DMS153 (cell line): ENCODE results near the gene UBE2E1.
A peak's percentile ranks its signal among the peaks of the same experiment; 100 is the strongest.

Experiments
- DNase-seq: peaks from one replicate; lab custom pipeline; 2025; lab: John Stamatoyannopoulos, UW

Gene UBE2E1

DNA sequence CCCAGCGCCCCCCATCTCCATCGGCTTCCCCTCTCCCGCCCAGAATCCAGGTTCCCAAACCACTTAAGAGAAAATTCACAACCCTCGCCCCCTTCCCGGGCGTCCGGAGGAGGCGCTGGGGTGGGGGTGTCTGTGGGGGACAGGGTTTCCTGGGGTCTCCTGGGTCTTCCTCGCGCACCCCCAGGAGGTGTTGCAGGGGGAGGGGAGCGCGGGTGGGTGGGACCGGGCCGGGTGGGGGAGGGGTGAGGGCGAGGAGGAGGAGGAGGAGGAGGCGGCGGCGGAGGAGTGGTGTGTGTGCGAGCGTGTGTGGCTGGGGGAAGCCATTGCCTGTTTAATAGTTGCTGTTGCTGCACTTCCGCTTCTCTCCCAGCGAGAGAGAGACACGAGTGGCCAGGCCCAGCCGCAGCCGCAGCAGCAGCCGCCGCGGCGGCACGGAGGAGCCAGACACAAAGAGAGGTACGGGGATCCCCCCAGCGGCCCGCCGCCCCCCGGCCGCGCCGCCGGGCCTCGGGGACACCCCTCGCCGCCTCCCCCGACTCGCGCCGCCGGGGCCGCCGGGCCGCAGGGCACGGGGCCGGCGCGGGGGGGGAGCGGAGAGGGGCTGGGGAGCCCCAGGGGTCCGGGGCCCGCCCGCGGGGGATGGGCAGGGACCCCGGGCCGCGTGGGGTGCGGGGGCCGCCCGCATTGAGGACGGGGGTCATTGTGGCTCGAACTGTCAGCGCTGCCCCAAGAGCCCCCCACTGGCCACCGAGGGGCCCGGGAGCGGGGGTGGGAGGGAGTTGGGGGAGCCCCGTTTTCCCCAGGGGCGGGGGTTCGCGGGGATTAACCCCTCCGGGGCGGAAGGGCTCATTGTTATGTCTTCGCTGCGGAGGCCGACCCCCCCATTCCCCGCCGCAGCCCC lies at the start of gene UBE2E1:
TSS of gene UBE2E1 (plus strand) at position 323 of the 901 bp plus-strand sequence. CDS start 1,315 bp downstream, outside the sequence.
- peak; percentile 11 for DNase-seq

DNA sequence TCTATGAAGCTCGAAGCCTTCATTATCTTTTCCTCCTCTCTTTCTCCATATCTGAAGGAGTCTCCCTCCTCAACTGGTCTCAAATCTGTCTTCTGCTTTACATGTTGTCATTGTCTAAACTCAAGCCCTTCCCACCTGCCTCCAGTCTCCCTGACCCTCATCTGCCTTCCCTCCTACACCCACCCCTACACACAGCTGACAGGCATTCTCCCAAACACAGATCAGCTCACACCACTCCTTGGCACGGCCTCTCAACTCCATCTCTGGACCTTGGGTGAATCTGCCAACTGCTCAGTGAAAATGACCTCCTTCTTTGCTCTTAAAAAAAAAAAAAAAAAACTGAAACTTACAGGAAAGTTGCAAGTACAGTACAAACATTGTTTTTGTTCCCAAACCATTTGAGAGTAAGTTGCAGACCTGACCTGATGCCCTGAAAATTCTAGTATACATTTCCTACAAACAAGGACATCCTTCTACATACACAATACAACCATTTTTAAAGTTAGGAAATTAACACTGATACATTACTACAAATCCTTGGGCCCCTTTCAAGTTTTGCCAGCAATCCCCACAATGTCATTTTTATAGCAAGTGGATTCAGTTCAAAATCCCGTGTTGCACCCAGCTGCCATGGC lies 49.4 kb upstream of the UBE2E1 start:
- no peak for DNase-seq

DNA sequence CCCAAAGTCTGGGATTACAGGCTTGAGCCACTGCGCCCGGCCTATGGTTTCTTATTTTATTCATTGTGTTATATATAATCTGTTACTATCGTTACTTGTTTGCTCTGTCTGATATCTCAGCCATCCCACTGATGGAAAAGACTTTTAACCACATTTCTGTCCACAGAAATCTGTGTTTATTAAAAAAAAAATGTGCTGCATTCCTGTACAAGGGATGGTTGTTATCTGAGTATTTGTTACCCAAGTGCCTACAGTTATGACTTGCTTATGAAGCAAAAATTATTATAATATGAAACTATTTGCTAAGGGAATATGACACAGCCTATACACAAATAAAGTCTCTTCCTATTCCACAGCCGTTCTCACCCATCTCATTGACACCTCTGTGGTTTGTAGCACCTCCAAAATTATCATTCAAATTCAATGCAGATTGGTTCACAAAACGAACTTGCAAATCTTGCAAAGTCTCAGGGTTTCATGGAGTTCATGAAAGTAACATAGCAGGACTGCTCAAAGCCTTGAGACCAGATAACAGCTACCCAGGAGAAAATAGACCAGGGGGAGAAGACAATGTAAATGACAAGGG lies 47.4 kb upstream of the UBE2E1 start:
- DNase-seq, result no peak

DNA sequence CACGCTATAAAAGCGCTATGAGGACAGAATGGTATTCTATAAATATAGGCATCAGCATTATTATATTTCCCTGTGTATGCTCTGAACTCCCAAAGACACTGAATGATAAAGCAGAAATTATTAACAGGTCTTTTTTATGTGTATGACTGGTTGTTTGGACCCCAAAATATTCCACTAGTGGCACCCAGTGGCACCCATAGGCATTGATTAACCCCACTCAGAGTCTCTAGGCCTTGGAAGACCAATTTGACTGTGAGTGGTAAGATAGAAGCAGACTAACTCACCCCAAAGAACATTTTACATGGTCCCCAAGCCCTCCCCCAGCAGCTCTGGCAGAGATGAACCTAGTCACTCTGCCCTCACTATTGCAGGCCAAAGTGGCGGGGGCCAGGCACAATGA lies 45.4 kb upstream of the UBE2E1 start:
- DNase-seq, result no peak

DNA sequence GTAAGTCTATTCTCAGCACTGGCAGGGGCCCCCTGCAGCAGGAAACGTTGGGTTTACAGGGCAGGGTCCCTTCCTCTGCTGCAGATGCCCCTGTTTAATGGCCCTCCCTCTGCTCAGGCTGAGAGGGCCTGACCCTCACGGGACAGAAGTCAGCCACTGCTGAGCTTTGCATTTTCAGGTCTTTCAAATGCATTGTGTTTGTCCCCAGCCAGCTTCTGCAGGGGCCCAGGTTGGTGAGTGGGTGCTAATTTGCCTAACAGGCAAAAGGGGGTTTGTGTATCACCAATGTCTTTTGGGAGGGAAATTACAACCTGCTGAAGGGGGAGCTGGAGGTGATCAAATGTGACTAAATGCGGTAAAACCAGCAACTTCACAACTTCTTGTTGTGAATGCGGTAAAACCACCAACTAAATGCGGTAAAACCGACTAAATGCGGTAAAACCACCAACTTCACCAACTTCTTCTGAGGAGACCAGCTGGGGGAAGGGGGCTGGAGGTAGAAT lies 44.8 kb upstream of the UBE2E1 start:
- DNase-seq, result no peak

DNA sequence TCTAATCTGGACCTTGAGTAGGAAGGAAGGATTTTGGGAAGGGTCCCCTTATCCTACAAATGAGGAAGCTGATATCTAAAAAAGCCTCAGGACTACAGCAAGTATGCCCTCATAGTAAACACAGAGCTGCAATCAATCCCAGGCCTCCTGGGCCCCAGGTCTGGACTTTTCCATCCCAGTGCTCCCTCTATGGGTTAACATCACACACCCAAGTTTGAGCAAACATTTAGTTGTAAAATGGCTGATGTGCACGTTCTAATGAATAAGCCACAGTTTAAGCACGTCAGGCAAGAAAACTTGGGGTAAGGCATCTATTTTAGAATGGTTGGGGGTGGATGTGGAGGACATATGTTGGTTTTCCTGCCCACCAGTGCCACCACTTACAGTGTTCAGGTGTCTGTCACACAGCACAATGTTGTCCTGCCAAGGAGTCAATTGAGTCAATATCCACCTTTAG lies 44.3 kb upstream of the UBE2E1 start:
- no peak for DNase-seq

DNA sequence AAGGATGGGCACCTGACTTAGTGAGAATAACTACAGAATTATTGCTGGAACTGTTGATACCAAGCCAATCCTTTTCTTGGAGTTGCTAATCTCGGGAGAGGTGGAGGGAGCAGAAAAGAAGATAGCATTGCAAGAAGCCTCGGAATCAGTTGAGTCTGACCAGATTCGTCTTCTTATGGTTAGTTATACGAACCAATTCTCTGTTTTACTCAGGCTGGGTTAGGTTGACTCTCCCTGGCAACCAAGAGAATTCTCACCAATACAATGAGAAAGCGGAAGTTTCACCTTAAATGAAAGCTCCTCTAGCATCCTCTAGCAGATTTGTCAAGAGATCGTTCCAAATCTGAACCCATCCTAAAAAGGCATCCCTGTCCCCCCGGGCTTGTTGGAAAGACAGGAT lies 43.5 kb upstream of the UBE2E1 start:
- DNase-seq, result no peak

DNA sequence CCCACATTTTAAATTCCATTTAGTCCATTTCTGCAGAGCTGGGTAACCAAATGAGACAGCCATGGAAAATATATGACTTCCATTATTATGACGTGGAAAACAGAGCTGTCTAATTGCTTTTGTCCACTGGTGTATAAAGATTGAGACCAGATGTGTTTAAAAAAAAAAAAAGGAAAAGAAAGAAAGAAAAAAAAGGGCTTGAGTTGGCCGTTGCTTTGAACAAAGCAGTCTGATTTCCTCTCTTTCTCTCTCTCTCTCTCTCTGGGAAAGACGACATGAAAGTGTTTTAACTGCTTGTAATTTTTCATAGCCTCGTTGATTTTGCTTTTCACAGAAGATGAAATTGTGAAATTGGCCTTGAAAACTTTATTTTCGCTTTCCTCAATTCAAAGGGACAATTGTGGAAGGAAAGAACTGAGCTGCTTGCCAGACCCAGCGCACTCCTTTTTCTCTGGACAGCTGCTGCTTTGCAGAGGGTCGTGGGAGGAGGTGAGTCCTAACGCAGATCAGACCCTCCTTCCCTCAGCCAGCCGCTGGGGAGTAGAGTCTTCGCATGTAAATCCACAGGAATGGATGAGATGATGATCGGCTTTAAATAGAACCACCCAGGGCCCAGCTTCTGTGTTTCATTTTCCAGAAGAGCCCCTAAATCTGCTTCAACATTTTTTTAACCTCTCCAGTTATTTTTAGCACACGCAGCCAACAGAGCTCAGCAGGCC lies 42.8 kb upstream of the UBE2E1 start:
- DNase-seq, result no peak

DNA sequence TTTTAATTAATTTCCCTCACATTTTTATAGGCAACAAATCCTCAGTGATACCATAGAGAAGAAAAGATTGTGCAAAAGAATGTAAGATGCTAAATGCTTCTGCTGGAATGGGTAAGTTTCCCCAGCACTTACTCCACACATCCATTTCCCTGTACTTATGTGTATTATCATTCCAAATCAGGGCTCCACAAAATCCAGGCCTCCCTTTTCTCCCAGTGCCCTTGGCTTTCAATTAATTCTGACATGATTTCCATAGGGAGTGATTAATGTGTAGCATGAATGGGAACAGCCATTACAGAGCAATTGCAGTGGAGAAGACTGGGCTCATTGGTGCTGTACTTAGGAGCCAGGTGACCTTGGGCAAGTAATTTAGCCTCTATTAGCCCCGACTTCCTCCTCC lies 41.3 kb upstream of the UBE2E1 start:
- DNase-seq, result no peak

DNA sequence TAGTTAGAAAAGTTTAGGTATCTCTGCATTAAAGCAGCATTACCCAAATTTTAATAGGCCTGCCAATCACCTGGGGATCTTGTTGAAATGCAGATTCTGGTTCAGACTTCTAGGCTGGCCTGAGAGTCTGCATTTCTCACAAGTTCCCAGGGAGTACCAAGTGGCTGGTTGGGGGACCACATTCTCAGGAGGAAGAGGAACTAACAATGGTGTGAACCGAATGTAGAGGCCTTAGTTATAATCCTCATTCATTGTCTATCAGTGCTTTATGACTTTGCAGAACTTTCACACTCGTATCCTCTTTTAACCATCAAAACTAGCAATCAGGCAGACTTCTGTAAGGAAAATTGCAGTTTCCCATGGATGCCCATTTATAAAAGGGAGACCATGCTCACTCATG lies 38.2 kb upstream of the UBE2E1 start:
- no peak for DNase-seq

DNA sequence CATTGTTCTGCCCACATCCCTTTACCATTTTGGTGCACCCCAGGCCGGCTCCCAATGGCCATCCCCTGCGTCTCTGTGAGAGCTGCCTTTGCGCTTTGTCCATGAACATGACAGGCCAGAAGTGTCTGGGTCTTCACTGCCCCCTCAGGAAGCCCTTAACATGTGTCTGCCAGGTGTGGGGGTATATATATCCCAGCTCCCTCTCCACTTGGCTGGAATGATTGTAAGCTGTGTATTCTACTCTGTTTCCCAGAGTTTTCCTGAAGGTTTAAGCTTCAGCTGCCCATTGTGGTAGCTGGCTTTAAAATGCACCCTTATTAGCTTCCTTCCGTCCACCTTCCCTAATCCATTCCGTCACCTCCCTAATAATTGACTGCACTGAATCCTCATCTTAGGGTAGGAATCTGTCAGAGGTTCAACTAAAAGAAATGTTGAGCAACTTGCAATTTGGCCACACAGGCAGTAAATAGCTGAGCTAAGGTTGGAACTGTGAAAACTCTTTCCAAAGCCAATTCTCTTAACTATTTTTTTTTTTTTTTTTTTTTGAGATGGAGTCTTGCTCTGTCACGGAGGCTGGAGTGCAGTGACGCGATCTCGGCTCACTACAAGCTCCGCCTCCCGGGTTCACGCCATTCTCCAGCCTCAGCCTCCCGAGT lies 30.4 kb upstream of the UBE2E1 start:
- no peak for DNase-seq

DNA sequence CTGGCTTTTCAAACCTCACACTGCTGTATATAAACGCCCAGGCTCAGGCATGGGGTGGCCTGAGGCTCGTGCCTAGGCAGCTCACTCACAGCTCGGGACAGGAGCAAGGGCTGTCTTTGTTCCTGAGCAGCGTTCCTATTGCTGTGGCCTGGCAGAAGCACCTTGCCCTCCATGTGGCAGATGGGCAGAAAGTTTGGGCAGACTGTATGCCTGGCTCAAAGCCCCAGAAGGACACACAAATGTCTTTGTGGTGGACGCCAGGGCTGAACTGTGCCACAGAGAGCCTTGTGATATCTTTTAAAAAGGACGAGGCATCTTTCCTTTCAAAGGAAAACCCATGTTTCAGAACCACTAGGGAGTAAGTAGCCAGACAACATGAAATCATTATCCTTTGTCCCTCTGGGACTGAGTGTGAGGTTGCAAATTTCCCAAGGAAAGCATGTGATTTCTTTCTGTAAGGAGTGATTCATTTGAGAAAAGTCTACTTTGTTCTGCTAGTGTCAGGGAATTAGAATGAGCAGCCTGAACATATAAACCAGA lies 29.3 kb upstream of the UBE2E1 start:
- DNase-seq, result no peak

DNA sequence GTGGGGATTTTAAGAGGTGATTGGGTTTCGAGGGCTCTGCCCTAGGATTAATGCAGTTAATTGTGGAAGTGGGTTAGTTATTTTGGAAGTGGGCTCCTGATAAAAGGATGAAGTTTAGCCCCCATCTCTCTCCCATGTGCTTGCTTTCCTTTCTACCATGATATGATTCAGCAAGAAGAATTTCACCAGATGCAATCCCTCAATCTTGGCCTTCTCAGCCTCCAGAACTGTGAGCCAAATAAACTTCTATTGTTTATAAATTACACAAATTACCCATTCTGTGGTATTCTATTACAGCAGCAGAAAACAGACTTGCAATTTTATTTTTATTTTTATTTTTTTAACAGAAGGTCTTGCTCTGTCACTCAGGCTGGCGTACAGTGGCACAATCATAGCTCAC lies 27.3 kb upstream of the UBE2E1 start:
- no peak for DNase-seq

DNA sequence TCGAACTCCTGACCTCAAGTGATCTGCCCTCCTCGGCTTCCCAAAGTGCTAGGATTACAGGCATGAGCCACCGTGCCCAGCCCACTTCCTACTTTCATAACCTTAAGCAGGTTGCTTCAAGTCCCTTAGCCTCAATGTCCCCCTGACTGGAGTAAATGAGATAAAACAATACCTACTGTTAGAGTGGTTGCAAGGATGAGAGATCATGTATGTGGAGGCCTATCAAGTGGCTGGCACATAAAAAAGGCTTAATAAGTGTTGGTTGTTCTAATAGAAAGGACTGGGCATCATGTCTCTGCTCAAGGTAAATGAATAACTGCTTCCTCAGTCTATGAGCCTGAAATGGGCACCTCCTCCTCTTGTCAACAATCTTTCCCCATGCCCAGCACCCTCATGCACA lies 25.9 kb upstream of the UBE2E1 start:
- no peak for DNase-seq

DNA sequence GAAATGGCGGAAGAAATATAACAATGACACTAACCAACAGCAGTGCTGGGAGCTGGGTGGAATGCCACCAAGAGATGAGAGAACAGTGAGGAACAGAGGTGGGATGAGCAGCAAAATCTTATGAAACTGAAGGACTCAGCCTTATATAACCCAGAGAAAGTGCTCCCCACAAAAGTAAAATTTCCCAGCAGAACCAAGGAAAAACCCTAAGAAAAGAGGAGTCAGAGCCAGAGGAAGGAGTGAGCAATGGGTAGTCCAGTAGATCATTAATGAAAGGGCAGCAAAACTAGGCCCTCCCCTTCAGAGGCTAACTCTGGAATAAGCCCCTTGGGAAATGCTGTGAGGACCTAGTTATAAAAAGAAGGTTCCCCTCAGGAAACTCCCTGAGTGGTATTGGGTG lies 24.7 kb upstream of the UBE2E1 start:
- DNase-seq, result no peak

DNA sequence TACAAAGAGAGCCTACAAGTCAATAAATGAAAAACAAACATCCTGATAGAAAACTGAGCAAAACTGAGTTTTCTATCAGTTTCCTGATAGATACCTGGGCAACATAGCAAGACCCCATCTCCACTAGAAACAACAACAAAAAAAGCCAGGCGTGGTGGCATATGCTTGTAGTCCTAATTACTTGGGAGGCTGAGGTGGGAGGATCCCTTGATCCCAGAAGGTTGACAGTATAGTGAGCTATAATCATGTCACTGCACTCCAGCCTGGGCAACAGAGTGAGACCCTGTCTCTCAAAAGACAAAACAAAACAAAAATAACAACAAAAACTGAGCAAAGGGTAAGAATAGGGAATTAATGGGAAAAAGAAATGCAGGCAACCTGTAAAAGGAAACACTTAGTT lies 23.9 kb upstream of the UBE2E1 start:
- DNase-seq, result no peak

DNA sequence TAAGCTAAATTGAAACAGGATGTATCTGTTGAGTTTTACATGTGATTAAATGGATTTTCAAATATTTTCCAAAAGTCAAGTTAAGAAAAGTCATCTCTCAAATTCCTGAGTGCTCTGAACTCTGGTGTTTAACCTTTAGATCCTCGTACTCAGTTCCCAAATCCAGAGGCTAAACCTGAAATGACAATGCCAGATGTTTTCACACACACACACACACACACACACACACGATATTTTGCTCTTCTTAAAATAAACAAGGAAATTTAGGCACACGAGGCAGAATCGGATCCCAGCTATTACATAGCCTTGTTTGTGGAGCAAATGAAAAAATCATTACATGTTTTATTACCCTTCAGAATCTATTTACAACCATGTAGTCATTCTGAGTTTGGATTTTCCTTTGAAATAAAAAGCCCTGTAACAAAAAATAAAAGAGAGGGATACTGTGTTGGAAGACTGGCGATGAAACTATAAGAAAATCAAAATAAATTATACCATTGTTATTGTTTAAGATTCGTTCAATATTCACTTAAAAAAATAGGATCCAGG lies 20.6 kb upstream of the UBE2E1 start:
- no peak for DNase-seq

DNA sequence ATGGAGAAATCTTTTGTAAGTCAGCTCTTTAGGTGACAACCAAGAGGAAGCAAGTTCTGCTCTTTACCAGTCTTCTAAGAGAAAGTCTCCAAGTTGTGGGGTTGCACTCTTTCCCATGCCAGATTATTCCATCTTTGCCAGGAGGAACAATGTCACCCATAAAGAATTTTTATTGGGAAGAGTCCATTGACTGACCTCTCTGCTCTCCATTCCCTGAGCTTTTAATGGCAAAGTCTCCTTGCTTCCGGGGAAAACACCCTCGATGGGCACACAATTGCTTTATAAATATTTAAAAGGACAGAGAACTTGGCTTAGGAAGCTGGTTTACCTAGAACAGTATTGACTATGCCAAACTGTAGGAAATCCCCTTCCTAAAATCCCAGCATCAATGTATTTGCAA lies 19.9 kb upstream of the UBE2E1 start:
- no peak for DNase-seq

DNA sequence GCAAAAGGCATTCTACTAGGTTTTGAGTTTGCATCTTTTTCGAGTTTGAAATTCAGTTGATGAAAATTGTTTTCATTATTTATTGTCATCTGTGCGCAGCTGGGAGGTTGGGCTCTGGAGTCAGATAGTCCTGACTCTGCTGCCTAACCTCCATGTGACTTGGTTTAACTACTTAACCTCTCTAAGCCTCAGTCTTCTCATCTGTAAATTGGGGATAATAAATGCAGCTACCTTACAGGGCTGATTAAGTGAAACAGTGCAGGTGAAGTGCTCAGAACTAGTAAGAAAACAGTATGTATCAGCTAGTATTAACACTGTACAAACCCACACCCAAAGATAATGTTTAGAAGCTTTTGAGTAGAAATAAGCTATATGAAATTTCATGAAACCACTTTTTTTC lies 14.1 kb upstream of the UBE2E1 start:
- DNase-seq, result no peak

DNA sequence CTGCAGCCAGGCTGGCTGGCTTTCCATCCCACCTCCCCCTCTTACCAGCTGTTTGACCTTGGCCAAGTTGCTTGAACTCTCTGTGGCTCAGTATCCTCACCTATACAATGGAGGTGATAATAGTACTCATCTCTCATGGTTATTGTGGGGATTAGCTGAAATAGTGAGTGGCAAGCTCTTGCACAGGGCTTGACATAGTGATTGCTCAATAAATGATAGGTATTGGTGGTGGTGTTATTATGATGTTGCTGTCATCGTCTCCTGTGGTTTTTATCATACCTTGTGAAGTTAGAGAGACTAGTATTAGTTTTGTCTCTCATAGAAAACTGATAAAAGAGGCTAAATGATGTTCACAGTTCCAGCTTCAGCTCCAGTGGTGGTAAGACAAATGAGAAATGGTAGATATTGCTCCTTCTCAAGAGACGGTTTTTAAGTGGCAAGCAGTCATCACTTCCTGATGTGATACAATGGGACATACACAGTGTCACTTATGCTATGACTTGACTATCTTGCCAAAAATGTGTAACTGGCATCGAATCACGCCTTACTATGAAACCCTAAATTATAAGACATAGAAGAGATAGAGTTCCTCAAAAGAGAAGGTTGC lies 12.1 kb upstream of the UBE2E1 start:
- DNase-seq, result no peak

DNA sequence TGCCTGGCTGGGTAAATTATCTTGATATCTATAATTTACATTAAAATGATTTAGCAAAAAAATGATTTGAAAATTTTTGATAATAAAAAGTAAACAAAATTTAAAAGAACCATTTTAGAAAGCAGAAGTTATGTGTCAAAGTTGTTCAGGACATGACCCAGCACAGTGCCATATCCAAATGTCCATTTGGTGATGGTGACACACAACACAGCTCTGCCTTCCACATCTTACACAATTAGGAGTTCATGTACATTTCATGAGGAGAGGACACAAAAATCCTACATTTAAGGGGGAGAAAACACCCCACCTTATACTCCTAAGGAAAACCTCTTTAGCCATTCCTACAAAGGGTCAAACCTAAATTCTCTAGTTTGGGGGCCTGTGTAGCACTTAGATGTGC lies 10.7 kb upstream of the UBE2E1 start:
- no peak for DNase-seq
